CD4-positive, alpha-beta T cell (primary cell): ENCODE data around the gene SSBP3. TPM values are rescaled to one million over a fixed set of nuclear protein-coding genes. Genes with fewer than 3 reads are reported as not detected.
A peak's percentile ranks its signal among the peaks of the same experiment; 100 is the strongest.

ENCODE experiments used
- ATAC-seq: fragments of 200-7000 bp; cut with Tn5 transposase; one replicate; pipeline ENCODE4 v1.10.0; 2022; ENCODE audit warnings: mild to moderate bottlenecking; ENCODE audit not compliant: poor library complexity
- CTCF ChIA-PET: fragments of 350-600 bp; sonication (Branson Sonifier 250); formaldehyde crosslinking; loops from one replicate; lab custom pipeline; 2021; ENCODE audit warnings: antibody characterized with exemption, inconsistent platforms; lab: Charles Lee
- POLR2A ChIA-PET: fragments of 350-600 bp; sonication (Branson Sonifier 250); formaldehyde crosslinking; loops from one replicate; lab custom pipeline; 2021; ENCODE audit warnings: antibody characterized with exemption, inconsistent platforms; lab: Charles Lee
- DNase-seq, 14 experiments: peaks; one replicate each; pipeline ENCODE4 v3.0.0-alpha.2; 2013 to 2020; ENCODE audit warnings: mixed read lengths in 2 of 14
- H3K27ac ChIP-seq, 2 donors: one replicate each; pipeline versions ENCODE4 v1.5.1 to v1.7.0; 2013; ENCODE audit warnings: low read length in 2 of 2, low read depth in 1 of 2, mild to moderate bottlenecking in 1 of 2
- H3K27me3 ChIP-seq, 2 experiments: 1 replicate in 1 of 2; 2 replicates in 1 of 2; pipeline versions ENCODE4 v1.6.1 to v1.7.0; 2013; ENCODE audit warnings: low read length in 2 of 2, control low read depth in 1 of 2, mild to moderate bottlenecking in 1 of 2, moderate library complexity in 1 of 2; ENCODE audit not compliant: insufficient read depth in 2 of 2, control insufficient read depth in 1 of 2
- H3K36me3 ChIP-seq: one replicate; pipeline ENCODE4 v1.6.1; 2013; ENCODE audit warnings: low read length, control low read depth; ENCODE audit not compliant: insufficient read depth
- H3K4me1 ChIP-seq: one replicate; pipeline ENCODE4 v1.6.1; 2013; ENCODE audit warnings: low read length, control low read depth; ENCODE audit not compliant: insufficient read depth
- H3K4me3 ChIP-seq: one replicate; pipeline ENCODE4 v1.5.1; 2013; ENCODE audit warnings: mild to moderate bottlenecking, low read length, moderate library complexity
- H3K9me3 ChIP-seq, 2 experiments: 1 replicate in 1 of 2; 2 replicates in 1 of 2; pipeline versions ENCODE4 v1.6.1 to v1.7.0; 2013; ENCODE audit warnings: low read length in 2 of 2, mild to moderate bottlenecking in 2 of 2, control low read depth in 1 of 2, moderate library complexity in 1 of 2; ENCODE audit not compliant: control insufficient read depth in 1 of 2, insufficient read depth in 1 of 2
- H3K27ac Mint-ChIP-seq: one replicate; pipeline ENCODE4 v1.8.0; 2020; ENCODE audit warnings: mixed read lengths
- H3K27me3 Mint-ChIP-seq: one replicate; pipeline ENCODE4 v1.8.0; 2021; ENCODE audit warnings: mixed read lengths
- H3K36me3 Mint-ChIP-seq: one replicate; pipeline ENCODE4 v1.8.0; 2021; ENCODE audit warnings: low read depth, mixed read lengths
- H3K4me1 Mint-ChIP-seq: one replicate; pipeline ENCODE4 v1.8.0; 2021; ENCODE audit warnings: low read depth, mixed read lengths
- H3K4me3 Mint-ChIP-seq: one replicate; pipeline ENCODE4 v1.8.0; 2020; ENCODE audit warnings: mild to moderate bottlenecking, mixed read lengths
- H3K9me3 Mint-ChIP-seq: one replicate; pipeline ENCODE4 v1.8.0; 2020; ENCODE audit warnings: mixed read lengths
- CTCF ChIP-seq: fragments of 200-600 bp; IDR thresholded peaks from one replicate; pipeline ENCODE4 v1.8.0; 2022; ENCODE audit warnings: antibody characterized with exemption, mild to moderate bottlenecking
- intact Hi-C, 2 experiments: fragments of 100-400 bp; cut with DNase I in 1 of 2; cut with micrococcal nuclease in 1 of 2; formaldehyde crosslinking; loops; one replicate each; pipeline versions ENCODE4 v1.15.1 to v1.9.0; 2023 to 2025; cut with DNase I, micrococcal nuclease
- total RNA-seq, 174 experiments: library from RNA in 2 of 174; stranded (reverse) in 2 of 174; gene quantifications; one replicate each; pipeline ENCODE4 v1.2.3 and lab custom pipeline; 2021 to 2026

Gene SSBP3
- total RNA-seq, 2 experiments from 2014 or later: 50.6 to 52.4 TPM

DNA sequence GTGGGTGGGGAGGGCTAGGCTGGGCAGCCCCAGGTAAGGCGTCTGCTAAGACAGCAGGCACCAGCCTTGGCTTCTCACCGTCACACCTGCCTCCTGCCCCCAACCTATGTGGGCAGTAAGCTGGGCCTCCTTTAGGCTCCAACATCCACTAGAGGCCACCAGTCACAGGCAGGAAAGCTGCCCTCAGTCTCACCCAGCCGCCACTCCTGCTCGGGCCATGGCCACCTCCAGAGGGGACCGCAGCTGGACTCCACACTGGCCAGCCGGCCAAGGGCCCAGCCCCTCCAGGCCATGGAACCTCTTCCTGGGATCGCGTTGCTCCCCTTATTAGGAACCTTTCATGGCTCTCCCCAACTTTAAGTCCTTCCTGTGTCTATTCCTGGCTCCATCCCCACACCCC lies 131.7 kb downstream of the SSBP3 start:
- no peak overlapping the region for H3K27ac ChIP-seq
- H3K4me1 ChIP-seq: peaks cover 34% of the 10 kb centered on the region
- H3K36me3 Mint-ChIP-seq: peaks cover 10% of the 10 kb centered on the region
- H3K27me3 ChIP-seq: no peaks in the 10 kb centered on the region
- H3K4me1 Mint-ChIP-seq: peaks cover 61% of the 10 kb centered on the region
- POLR2A ChIA-PET: no interaction called here
- CTCF ChIA-PET: no interaction called here
- no peaks in the 10 kb centered on the region for H3K27me3 Mint-ChIP-seq
- no peak overlapping the region for H3K4me3 ChIP-seq
- H3K4me3 Mint-ChIP-seq: no peak overlapping the region
- H3K9me3 Mint-ChIP-seq: no peaks in the 10 kb centered on the region
- peaks cover 10% of the 10 kb centered on the region for H3K36me3 ChIP-seq
- no peak for ATAC-seq
- intact Hi-C loops: no loop called here
- no peak for TF ChIP-seq CTCF
- H3K9me3 ChIP-seq: no peaks in the 10 kb centered on the region
- no peak for DNase-seq
- peak overlapping the region; percentile 47 for H3K27ac Mint-ChIP-seq

DNA sequence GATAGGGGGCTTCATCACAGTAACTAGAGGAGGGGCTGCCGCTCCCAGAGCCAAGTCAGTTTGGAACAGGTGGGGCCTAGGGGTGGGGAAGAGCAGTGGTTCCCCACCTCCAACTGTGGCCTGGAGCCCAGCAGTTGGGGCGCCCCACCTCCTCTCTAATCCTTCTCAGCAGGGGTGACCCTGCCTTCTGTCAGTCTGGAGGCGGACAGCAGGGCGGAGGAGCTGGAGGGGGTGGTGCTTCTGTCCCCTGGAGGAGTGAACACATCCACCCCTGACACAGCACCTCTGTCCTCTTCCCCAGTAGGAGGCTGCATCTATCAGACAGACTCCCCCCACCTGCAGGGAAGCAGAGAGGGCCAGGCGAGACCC lies 132.4 kb downstream of the SSBP3 start:
- DNase-seq: no peak
- H3K27ac ChIP-seq: no peak overlapping the region
- TF ChIP-seq CTCF: no peak
- H3K27me3 Mint-ChIP-seq: no peaks in the 10 kb centered on the region
- H3K27ac Mint-ChIP-seq: no peak overlapping the region
- H3K9me3 ChIP-seq: no peaks in the 10 kb centered on the region
- ChIA-PET POLR2A (no interaction called here), CTCF (no interaction called here)
- H3K4me3 ChIP-seq: no peak overlapping the region
- H3K4me1 Mint-ChIP-seq: peaks cover 58% of the 10 kb centered on the region
- no peaks in the 10 kb centered on the region for H3K9me3 Mint-ChIP-seq
- H3K27me3 ChIP-seq: no peaks in the 10 kb centered on the region
- intact Hi-C loops: no loop called here
- ATAC-seq: no peak
- peaks cover 33% of the 10 kb centered on the region for H3K4me1 ChIP-seq
- no peak overlapping the region for H3K4me3 Mint-ChIP-seq
- H3K36me3 Mint-ChIP-seq: peaks cover 10% of the 10 kb centered on the region
- H3K36me3 ChIP-seq: peaks cover 3% of the 10 kb centered on the region

- Mint-ChIP-seq H3K9me3 (no peaks in the 10 kb centered on the region), H3K36me3 (peaks cover 10% of the 10 kb centered on the region), H3K27me3 (no peaks in the 10 kb centered on the region), H3K4me3 (no peak overlapping the region), H3K27ac (peak overlapping the region; percentile 36), H3K4me1 (peaks cover 57% of the 10 kb centered on the region)
- H3K27ac ChIP-seq: no peak overlapping the region
- CTCF ChIA-PET: interaction anchor here (1.2 kb wide), 1 partner anchor 216 kb away, joined by 3 read pairs; no protein-coding TSS in a partner anchor
- H3K9me3 ChIP-seq: no peaks in the 10 kb centered on the region
- no peaks in the 10 kb centered on the region for H3K27me3 ChIP-seq
- H3K4me1 ChIP-seq: peaks cover 30% of the 10 kb centered on the region
- no peak for TF ChIP-seq CTCF
- no peak for DNase-seq
- H3K36me3 ChIP-seq: peaks cover 3% of the 10 kb centered on the region
- intact Hi-C loops: no loop called here
- no peak overlapping the region for H3K4me3 ChIP-seq
- POLR2A ChIA-PET: interaction anchor here (1.0 kb wide), 1 partner anchor 216 kb away, joined by 3 read pairs; no protein-coding TSS in a partner anchor
- no peak for ATAC-seq
Measured at GRCh38 chr1:54273092-54273794, 133.0 kb downstream of the SSBP3 start.
